ENCODE data around the gene CRISP2. TPM values are rescaled to one million over a fixed set of nuclear protein-coding genes. Genes with fewer than 3 reads are reported as not detected.
A peak's percentile ranks its signal among the peaks of the same experiment; 100 is the strongest.

The CRISP2 gene
- total and polyA plus RNA-seq, 2 experiments from 2014 or later = 0.63 to 1.2 TPM

- TF ChIP-seq CTCF (conservative IDR thresholded peaks at IDR 0.05; ENCODE audit: low read depth in 2 of 2) = no peak
- TF ChIP-seq POLR2AphosphoS5 (IDR thresholded peaks at IDR 0.05; ENCODE audit: low read depth) = no peak
- TF ChIP-seq ZNF331 (CRISPR knock-in tag; IDR thresholded peaks at IDR 0.05; ENCODE audit: low read depth) = no peak
These were observed 45.2 kb downstream of the CRISP2 start (continued) for GRCh38 chr6:49668083-49668511.

GRCh38 chr6:49666930-49667757 lies 46.2 kb downstream of the CRISP2 start:
- Histone ChIP-seq H3F3A (replicated peaks; ENCODE audit: low read depth) (no peaks in the 10 kb centered on the region), H4K20me1 (replicated peaks; ENCODE audit: insufficient read depth) (no peaks in the 10 kb centered on the region), H3K4me1 (ENCODE audit: insufficient read depth) (peaks cover 25% of the 10 kb centered on the region), H3K4me3 (no peak overlapping the region), H3K79me2 (replicated peaks; ENCODE audit: insufficient read depth) (no peaks in the 10 kb centered on the region), H3K27ac (ENCODE audit: low read depth) (peak overlapping the region; percentile 43), H3K36me3 (ENCODE audit: insufficient read depth) (no peaks in the 10 kb centered on the region), H2AFZ (peak overlapping the region; percentile 25; the same call in 1 of the 2 replicates), H3K9me2 (ENCODE audit: insufficient read depth) (peaks cover 5% of the 10 kb centered on the region; the same call in 1 of the 2 replicates), H3K27me3 (ENCODE audit: insufficient read depth) (no peaks in the 10 kb centered on the region), H3K4me2 (peak overlapping the region; percentile 17)
- H3K36me3 Mint-ChIP-seq (ENCODE audit: low read depth) = no peaks in the 10 kb centered on the region
- peaks cover 8% of the 10 kb centered on the region; the same call in 2 of the 3 replicates for H3K4me1 Mint-ChIP-seq
- no peak overlapping the region for H3K4me3 Mint-ChIP-seq
- H3K9me3 Mint-ChIP-seq = peaks cover 4% of the 10 kb centered on the region; the same call in 2 of the 3 replicates
- ATAC-seq (no peak), DNase-seq (ENCODE audit: low spot score) (peak; percentile 6)
- no peaks in the 10 kb centered on the region for H3K27me3 Mint-ChIP-seq (ENCODE audit: insufficient read depth, low read depth, poor library complexity)
- peak overlapping the region; percentile 63; the same call in 1 of the 2 replicates for H3K27ac Mint-ChIP-seq
- TF ChIP-seq ZNF114 (CRISPR knock-in tag; IDR thresholded peaks at IDR 0.05) (no peak), CTCF (conservative IDR thresholded peaks at IDR 0.05; ENCODE audit: low read depth in 2 of 2) (no peak), ETS1 (IDR thresholded peaks at IDR 0.05) (no peak), ZNF331 (CRISPR knock-in tag; IDR thresholded peaks at IDR 0.05; ENCODE audit: low read depth) (no peak), REST (IDR thresholded peaks at IDR 0.05; ENCODE audit: unreplicated experiment) (no peak), NANOG (IDR thresholded peaks at IDR 0.05; ENCODE audit: borderline replicate concordance) (no peak), JUNB (IDR thresholded peaks at IDR 0.05; ENCODE audit: unreplicated experiment) (no peak), POLR2AphosphoS5 (IDR thresholded peaks at IDR 0.05; ENCODE audit: low read depth) (no peak), CREB1 (CRISPR knock-in tag; IDR thresholded peaks at IDR 0.05; ENCODE audit: low read depth) (no peak), STAT1 (IDR thresholded peaks at IDR 0.05; ENCODE audit: unreplicated experiment) (no peak)
